H1 (cell line): ENCODE results near the gene PALM.

ENCODE experiments used
- CHD1 ChIP-seq: IDR thresholded peaks from 2 replicates; pipeline ENCODE4 v1.6.1; 2012; ENCODE audit warnings: low read depth, low read length, improper control_type of control experiment
- CTCF ChIP-seq, 3 experiments: IDR thresholded peaks; 1 replicate in 2 of 3; 2 replicates in 1 of 3; pipeline versions ENCODE4 v1.5.1 to v1.6.1; 2011; ENCODE audit warnings: low read length in 3 of 3, mild to moderate bottlenecking in 3 of 3, inconsistent platforms in 2 of 3, low read depth in 1 of 3, moderate library complexity in 1 of 3; ENCODE audit not compliant: insufficient read depth in 1 of 3; ENCODE audit errors: control extremely low read depth in 1 of 3
- EZH2 ChIP-seq: fragments of 200-600 bp; sonication (generic); IDR thresholded peaks from 2 replicates; pipeline ENCODE4 v1.7.1; 2012; ENCODE audit warnings: low read depth, mild to moderate bottlenecking, moderate library complexity, low read length, inconsistent platforms; ENCODE audit not compliant: severe bottlenecking
- PHF8 ChIP-seq: fragments of 200-600 bp; sonication (generic); conservative IDR thresholded peaks from 2 replicates; pipeline ENCODE4 v1.7.1; 2012; ENCODE audit warnings: low read depth, mild to moderate bottlenecking, inconsistent platforms, low read length, moderate library complexity
- SP1 ChIP-seq: IDR thresholded peaks from 2 replicates; pipeline ENCODE4 v1.6.1; 2011; ENCODE audit warnings: low read depth, low read length
- ZNF274 ChIP-seq: IDR thresholded peaks from 2 replicates; pipeline ENCODE4 v1.7.0; 2012; ENCODE audit warnings: low read length, borderline replicate concordance; ENCODE audit errors: extremely low read depth

GRCh38 chr19:757811-758668 lies 49.3 kb downstream of the PALM start:
- TF ChIP-seq ZNF274 (no peak), EZH2 (no peak), CHD1 (no peak), SP1 (no peak), PHF8 (no peak), CTCF (IDR thresholded peaks at IDR 0.05; ENCODE audit: control extremely low read depth in 1 of 3, insufficient read depth in 1 of 3, low read depth in 1 of 3, low read length in 3 of 3) (no peak)
